Vagina (tissue), 2 donors: ENCODE measurements around the gene TUBGCP3.

ENCODE experiments used
- POLR2A ChIP-seq, 2 donors: fragments of 450-650 bp; IDR thresholded peaks; one replicate each; pipeline ENCODE4 v1.6.1; 2017; ENCODE audit warnings: antibody characterized with exemption in 2 of 2, mild to moderate bottlenecking in 2 of 2, moderate library complexity in 2 of 2
- POLR2AphosphoS5 ChIP-seq, 2 donors: sonication (generic); formaldehyde crosslinking; IDR thresholded peaks; one replicate each; pipeline ENCODE4 v1.9.0; 2017; ENCODE audit warnings: antibody characterized with exemption in 2 of 2, mild to moderate bottlenecking in 2 of 2, low read depth in 1 of 2; ENCODE audit not compliant: insufficient read depth in 1 of 2
- TF ChIP-seq, protein P1 (sequence below), 3 experiments: fragments of 450-650 bp in 2 of 3; fragments of 200-600 bp in 1 of 3; sonication (generic) in 1 of 3; IDR thresholded peaks; one replicate each; pipeline ENCODE4 v1.5.1; 2017 to 2019; ENCODE audit warnings: antibody characterized with exemption in 3 of 3, mild to moderate bottlenecking in 2 of 3, moderate library complexity in 2 of 3

DNA sequence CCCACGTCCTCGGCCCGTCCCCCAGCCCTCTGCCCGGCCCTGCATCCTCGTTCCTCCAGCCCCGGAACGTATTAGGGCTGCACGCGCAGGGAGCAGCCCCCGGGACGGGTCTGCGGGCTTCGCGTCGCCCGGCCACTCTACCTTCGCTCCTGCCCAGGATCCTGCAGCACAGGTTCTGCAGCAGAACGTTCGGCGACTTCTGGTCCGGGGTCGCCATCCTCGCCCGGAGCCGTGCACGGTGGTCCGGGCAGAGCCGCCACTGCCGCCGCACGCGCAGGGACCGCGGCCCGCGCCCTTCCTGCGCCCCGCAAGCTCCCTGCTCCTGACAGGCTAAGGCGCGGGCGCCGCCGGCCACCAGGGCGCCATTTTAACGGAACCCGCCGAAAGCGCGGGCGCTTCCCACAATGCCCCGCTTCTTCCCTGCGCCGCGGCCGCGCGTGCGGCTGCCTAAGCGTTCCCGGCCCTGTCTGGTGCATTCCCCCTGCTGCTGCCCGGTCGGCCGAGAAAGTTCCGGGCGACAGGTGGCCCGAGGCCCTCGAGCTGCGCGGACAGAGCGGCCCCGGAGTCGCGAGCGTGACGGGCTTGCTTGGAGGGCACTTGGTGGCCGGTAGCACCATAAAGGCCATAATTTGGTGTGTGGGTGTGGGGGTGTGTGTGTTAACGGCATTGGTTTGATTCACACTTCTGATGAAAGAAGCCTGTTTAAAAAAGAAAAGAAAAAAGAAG is at the start of gene TUBGCP3:
- TF ChIP-seq, protein P1, sequence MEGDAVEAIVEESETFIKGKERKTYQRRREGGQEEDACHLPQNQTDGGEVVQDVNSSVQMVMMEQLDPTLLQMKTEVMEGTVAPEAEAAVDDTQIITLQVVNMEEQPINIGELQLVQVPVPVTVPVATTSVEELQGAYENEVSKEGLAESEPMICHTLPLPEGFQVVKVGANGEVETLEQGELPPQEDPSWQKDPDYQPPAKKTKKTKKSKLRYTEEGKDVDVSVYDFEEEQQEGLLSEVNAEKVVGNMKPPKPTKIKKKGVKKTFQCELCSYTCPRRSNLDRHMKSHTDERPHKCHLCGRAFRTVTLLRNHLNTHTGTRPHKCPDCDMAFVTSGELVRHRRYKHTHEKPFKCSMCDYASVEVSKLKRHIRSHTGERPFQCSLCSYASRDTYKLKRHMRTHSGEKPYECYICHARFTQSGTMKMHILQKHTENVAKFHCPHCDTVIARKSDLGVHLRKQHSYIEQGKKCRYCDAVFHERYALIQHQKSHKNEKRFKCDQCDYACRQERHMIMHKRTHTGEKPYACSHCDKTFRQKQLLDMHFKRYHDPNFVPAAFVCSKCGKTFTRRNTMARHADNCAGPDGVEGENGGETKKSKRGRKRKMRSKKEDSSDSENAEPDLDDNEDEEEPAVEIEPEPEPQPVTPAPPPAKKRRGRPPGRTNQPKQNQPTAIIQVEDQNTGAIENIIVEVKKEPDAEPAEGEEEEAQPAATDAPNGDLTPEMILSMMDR (IDR thresholded peaks at IDR 0.05) = no peak
- peak in 1 of 2 donors; percentile 68 for TF ChIP-seq POLR2AphosphoS5 (IDR thresholded peaks at IDR 0.05; ENCODE audit: insufficient read depth in 1 of 2, low read depth in 1 of 2)
- TF ChIP-seq POLR2A (IDR thresholded peaks at IDR 0.05) = no peak
